Measurements from ENCODE around the gene CAMKV. TPM values are rescaled to one million over a fixed set of nuclear protein-coding genes. Genes with fewer than 3 reads are reported as not detected.

CAMKV gene
- total RNA-seq, 1 donor from 2014 or later: not detected

DNA sequence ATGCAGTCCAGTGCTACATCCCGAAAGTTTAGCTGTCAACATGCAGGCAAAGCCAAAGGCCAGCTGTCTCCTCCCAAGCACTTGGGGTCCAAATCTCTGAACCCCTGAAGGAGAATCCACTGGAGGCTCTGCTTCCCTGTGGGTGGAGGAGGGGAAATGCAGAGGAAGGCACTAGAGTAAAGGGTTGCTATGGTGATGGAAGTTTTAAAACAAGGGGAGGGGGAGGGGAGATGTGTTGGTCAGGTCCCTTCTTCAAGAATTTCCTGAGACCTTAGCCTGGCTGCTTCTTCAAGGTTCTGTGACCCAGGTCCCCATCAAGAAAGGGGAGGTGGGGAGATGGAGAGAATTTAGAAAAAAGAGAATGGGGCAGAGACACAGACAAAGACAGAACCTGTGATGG lies 2.3 kb downstream of the CAMKV start:
- no peaks in the 10 kb centered on the region for H3K36me3 ChIP-seq (ENCODE audit: control insufficient read depth, insufficient read depth, low read length)
- no peak for DNase-seq (ENCODE audit: low read depth)
- peaks cover 69% of the 10 kb centered on the region for H3K27me3 ChIP-seq (ENCODE audit: control insufficient read depth, insufficient read depth, low read length)
- TF ChIP-seq, protein P1, sequence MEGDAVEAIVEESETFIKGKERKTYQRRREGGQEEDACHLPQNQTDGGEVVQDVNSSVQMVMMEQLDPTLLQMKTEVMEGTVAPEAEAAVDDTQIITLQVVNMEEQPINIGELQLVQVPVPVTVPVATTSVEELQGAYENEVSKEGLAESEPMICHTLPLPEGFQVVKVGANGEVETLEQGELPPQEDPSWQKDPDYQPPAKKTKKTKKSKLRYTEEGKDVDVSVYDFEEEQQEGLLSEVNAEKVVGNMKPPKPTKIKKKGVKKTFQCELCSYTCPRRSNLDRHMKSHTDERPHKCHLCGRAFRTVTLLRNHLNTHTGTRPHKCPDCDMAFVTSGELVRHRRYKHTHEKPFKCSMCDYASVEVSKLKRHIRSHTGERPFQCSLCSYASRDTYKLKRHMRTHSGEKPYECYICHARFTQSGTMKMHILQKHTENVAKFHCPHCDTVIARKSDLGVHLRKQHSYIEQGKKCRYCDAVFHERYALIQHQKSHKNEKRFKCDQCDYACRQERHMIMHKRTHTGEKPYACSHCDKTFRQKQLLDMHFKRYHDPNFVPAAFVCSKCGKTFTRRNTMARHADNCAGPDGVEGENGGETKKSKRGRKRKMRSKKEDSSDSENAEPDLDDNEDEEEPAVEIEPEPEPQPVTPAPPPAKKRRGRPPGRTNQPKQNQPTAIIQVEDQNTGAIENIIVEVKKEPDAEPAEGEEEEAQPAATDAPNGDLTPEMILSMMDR (IDR thresholded peaks at IDR 0.05; ENCODE audit: insufficient read depth, low read length, poor library complexity, severe bottlenecking): no peak
- no peak overlapping the region for H3K4me3 ChIP-seq (ENCODE audit: low read depth, low read length)

DNA sequence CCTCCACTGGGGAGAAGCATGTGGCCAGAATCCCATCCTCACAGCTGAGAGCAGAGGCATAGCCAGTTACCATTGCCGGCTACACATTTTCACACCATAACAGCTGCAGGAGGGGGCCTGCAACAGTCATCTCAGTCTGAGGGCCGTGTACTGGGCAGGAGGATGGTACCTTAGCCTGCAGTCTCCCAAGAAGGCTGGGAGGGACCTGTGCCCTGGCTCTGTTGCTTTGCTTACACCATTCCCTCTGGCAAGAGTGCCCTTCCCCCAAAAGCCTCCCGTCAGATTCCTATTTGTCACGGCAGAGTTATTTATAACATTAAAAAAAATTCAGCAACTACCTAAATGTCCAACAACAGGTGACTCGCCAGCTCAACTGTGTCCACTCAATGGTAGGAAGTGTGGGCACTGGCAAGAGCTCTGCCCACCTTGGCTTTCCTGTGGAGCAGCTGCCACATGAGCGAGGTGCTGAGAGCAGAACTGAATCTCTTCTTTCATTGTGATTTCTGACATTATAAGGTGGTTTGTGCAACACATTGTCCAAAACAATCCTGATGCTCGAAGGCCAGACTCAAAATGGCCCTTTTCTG lies 4.4 kb downstream of the CAMKV start:
- TF ChIP-seq, protein P1 (IDR thresholded peaks at IDR 0.05; ENCODE audit: insufficient read depth, low read length, poor library complexity, severe bottlenecking): no peak
- Histone ChIP-seq H3K4me3 (ENCODE audit: low read depth, low read length) (no peak overlapping the region), H3K27me3 (ENCODE audit: control insufficient read depth, insufficient read depth, low read length) (peaks cover 58% of the 10 kb centered on the region), H3K36me3 (ENCODE audit: control insufficient read depth, insufficient read depth, low read length) (no peaks in the 10 kb centered on the region)
- DNase-seq (ENCODE audit: low read depth): no peak

DNA sequence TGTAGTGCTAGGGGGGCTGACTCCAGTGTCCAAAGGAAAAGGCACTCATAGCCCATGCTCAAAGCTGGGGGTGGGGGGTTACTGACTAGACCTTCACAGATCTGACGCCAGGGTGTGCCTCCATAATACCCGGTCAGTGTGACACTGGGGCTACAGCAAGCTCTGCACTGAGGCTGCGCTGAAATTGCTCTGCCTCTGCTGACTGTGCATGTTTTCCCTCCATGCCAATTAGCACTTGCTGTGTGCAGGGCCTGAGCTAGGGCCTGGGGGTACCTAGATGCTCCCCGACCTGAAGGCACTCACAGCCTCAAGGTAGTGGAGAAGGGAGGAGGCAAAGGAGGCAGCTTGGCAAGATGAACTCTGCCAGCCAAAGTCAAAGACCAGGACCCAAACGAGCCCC lies 5.2 kb downstream of the CAMKV start:
- no peak overlapping the region for H3K4me3 ChIP-seq (ENCODE audit: low read depth, low read length)
- DNase-seq (ENCODE audit: low read depth): no peak
- peaks cover 50% of the 10 kb centered on the region for H3K27me3 ChIP-seq (ENCODE audit: control insufficient read depth, insufficient read depth, low read length)
- TF ChIP-seq, protein P1 (IDR thresholded peaks at IDR 0.05; ENCODE audit: insufficient read depth, low read length, poor library complexity, severe bottlenecking): no peak
- no peaks in the 10 kb centered on the region for H3K36me3 ChIP-seq (ENCODE audit: control insufficient read depth, insufficient read depth, low read length)

DNA sequence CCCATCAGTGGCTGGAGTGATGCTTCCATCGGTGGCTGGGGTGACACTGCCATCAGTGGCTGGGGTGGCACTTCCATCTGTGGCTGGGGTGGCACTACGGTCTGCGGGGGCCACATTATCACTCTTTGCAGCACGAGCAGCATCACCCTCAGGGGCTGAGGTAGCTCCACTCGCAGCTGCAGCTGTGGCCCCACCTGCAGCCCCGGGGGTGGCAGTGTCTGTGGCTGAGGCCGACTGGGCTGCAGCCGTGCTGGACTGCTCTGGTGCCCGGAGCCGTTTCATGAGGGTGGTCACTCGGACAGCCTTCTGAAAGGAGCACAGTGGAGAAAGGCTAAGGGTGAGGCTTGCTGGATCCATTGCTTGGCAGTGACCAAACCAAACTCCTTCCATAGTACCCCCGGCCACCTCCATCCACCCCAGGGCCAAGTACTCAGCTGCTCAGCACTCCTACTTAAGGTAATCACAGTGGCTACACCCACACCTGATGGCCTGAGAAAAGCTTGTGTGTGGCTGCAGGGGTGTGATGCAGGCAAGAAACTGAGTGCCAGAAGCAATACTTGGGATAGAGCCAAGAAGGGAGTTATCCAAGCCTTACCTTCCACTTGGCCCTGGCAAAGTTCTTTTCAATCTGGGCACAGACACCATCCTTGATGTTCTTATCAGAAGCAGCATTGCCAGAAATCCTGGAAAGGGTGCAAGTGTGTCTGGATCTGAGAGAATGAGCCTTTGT lies 10.0 kb downstream of the CAMKV start:
- TF ChIP-seq, protein P1 (IDR thresholded peaks at IDR 0.05; ENCODE audit: insufficient read depth, low read length, poor library complexity, severe bottlenecking): no peak
- no peak overlapping the region for H3K4me3 ChIP-seq (ENCODE audit: low read depth, low read length)
- no peak for DNase-seq (ENCODE audit: low read depth)
- peaks cover 14% of the 10 kb centered on the region for H3K27me3 ChIP-seq (ENCODE audit: control insufficient read depth, insufficient read depth, low read length)
- no peaks in the 10 kb centered on the region for H3K36me3 ChIP-seq (ENCODE audit: control insufficient read depth, insufficient read depth, low read length)

DNA sequence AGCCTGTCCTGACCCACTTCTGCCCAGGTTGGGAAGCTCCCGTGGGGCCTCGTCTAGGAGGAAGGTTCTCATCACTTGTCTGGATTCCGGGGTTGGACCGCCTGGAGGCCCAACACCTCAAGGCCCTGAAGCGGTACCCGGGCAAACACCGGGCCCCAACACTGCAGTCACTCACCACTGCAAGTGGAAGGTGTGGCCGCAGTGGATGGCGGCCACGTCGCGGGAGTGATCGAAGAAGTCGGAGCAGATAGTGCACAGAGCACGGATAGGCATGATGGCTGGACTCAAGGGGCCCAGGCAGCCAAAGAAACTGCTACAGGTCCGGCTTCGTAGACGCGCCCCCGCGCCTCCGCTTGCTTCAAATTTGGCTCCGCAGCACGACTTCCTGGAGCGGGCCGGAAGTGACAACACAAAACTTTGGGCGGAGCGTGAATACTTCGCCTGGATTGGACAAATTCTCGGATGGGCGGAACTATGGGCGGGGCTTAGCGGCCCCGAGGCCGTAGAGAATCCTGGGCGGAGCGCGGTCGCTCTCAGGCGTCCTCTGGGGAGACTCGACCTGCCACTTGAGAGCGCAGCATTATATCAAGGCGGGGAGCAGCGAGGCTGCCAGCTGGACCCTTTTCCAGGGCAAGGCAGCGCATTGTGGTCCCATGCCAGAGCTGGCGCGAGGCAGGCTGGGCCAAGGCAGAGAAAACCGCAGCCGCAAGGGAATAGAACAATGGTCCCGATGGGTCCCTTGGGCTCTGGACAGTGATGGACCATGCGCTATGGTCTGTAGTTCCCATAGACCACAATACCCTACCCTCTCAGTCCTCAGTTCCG lies 13.3 kb downstream of the CAMKV start, which contains the start of gene TRAIP:
TRAIP (minus strand) TSS at position 384 of the 825 bp plus-strand sequence; CDS start at position 273, 111 bp downstream.
- DNase-seq (ENCODE audit: low read depth): peak; percentile 80
- Histone ChIP-seq H3K4me3 (ENCODE audit: low read depth, low read length) (peak within 1 kb of the TSS; percentile 97), H3K27me3 (ENCODE audit: control insufficient read depth, insufficient read depth, low read length) (no peaks in the 10 kb centered on the region), H3K36me3 (ENCODE audit: control insufficient read depth, insufficient read depth, low read length) (no peaks in the 10 kb centered on the region)
- TF ChIP-seq, protein P1 (IDR thresholded peaks at IDR 0.05; ENCODE audit: insufficient read depth, low read length, poor library complexity, severe bottlenecking): no peak

Measured in kidney epithelial cell (primary cell).